ENCODE measurements around the gene AKT3.

GRCh38 chr1:243718022-243718421 lies 132.0 kb downstream of the AKT3 start:
- TF ChIP-seq CTCF (conservative IDR thresholded peaks at IDR 0.05; ENCODE audit: low read depth, low read length) (no peak), EZH2phosphoT487 (IDR thresholded peaks at IDR 0.05; ENCODE audit: borderline replicate concordance, low read length) (no peak), EZH2 (IDR thresholded peaks at IDR 0.05; ENCODE audit: low read length, unreplicated experiment) (no peak)
